NCI-H146 (cell line): ENCODE results near the gene CNGA4.
"Not testable (repeated sequence)": the region's sequence is repeated elsewhere in the genome, so short reads cannot be mapped to it uniquely, and the experiment has no call there.

ENCODE experiments used
- DNase-seq: peaks from one replicate; lab custom pipeline; 2025; lab: John Stamatoyannopoulos, UW

The CNGA4 gene

DNA sequence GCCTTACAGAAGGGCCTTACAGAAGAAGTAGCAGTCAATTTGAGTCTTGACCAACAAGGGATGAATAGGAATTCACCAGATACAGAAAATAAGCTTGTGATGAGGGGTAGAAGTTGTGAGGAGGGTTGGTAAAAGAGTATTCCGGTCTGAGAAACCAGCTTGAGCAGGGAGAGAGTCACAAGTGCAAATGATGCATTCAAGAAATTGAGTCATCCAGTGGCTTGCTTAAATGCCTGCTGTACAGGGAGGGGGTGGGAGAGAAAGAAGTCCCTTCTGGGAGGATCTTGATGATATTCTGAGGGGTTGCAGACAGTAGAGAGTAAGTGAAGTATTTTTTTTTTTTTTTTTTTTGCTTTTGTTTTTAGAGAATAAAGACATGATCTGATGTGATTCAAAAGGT, 29.9 kb downstream of the CNGA4 start:
- no peak for DNase-seq

DNA sequence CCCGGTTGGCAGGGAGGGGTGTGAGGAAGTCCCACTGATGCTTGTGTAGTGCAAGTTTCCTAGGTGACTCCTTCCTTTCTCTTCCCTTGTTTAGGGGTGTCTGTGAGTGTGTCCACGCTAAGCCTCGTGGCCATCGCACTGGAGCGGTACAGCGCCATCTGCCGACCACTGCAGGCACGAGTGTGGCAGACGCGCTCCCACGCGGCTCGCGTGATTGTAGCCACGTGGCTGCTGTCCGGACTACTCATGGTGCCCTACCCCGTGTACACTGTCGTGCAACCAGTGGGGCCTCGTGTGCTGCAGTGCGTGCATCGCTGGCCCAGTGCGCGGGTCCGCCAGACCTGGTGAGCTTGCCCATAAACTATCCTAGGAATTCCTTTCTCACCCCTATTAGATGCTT, 31.1 kb downstream of the CNGA4 start:
- DNase-seq = no peak

DNA sequence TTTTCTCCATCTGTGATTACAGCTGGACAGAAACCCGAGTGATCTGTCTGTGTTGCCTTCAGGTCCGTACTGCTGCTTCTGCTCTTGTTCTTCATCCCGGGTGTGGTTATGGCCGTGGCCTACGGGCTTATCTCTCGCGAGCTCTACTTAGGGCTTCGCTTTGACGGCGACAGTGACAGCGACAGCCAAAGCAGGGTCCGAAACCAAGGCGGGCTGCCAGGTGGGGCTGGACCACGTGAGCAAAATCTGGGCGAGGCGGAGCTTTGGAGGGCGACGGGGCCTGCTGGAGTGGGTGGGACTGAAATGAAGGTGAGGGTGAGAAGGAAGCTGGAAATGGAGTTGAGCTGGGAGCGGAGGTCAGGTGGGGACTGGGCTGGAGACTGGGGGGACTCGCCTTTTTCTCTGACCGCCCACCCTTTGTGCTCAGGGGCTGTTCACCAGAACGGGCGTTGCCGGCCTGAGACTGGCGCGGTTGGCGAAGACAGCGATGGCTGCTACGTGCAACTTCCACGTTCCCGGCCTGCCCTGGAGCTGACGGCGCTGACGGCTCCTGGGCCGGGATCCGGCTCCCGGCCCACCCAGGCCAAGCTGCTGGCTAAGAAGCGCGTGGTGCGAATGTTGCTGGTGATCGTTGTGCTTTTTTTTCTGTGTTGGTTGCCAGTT, 31.8 kb downstream of the CNGA4 start:
- DNase-seq = no peak

DNA sequence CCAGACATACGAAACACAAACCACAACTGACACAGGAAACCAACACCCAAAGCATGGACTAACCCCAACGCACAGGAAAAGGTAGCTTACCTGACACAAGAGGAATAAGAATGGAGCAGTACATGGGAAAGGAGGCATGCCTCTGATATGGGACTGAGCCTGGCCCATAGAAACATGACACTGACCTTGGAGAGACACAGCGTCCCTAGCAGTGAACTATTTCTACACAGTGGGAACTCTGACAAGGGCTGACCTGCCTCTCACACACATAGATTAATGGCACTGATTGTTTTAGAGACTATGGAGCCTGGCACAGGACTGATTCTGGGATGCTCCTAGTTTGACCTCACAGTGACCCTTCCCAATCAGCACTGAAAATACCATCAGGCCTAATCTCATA, 32.7 kb downstream of the CNGA4 start:
- DNase-seq = no peak

DNA sequence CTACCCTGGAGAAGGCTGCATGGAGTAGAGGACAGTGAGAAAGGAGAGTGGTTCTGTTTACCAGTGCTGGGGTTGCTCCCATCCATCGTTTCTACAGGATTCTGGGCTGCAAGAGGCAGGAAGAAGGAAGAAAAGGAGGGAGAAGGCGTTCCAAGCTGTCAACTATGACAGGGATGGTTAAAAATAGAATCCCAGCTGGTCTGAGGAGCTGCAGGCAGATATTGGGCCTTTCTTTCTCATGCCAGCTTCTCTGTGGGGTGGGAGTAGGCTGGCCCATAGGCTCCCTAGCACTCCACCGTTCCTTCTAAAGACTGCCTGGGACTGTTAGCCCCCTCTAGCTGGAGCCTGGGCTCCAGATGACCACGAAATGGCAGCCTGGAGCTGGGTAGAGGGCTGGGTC, 34.3 kb downstream of the CNGA4 start:
- DNase-seq = no peak

DNA sequence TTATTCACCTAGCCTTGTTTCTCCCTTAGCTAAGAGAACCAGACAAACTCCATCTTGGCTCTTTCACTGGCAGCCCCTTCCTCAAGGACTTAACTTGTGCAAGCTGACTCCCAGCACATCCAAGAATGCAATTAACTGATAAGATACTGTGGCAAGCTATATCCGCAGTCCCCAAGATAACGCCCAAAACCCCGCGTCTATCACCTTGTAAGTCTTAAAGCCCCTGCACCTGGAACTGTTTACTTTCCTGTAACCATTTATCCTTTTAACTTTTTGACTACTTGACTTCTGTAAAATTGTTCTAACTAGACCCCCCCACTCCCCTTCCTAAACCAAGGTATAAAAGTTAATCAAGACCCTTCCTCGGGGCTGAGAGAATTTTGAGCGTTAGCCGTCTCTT, 41.9 kb downstream of the CNGA4 start:
- not testable (repeated sequence) for DNase-seq

DNA sequence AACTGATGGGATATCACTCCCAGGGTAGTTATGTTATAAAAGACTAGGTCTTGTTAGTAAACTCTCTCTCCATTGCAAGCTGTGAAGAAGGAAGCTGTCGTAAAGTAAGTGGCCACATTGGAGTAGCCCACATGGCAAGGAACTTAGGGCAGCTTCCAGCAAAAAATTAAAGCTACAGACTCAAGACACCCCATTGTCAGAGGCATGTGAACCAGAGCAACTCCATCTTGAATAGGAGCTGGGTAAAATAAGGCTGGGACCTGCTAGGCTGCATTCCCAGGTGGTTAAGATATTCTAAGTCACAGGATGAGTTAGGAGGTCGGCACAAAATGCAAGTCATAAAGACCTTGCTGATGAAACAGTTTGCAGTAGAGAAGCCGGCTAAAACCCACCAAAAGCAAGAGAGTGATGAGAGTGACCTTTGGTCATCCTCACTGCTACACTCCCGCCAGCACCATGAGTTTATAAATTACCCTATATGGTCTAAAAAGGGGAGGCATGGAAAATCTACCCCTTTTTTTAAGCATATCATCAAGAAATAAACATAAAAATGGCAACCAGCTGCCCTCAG, 44.6 kb downstream of the CNGA4 start:
- no peak for DNase-seq

DNA sequence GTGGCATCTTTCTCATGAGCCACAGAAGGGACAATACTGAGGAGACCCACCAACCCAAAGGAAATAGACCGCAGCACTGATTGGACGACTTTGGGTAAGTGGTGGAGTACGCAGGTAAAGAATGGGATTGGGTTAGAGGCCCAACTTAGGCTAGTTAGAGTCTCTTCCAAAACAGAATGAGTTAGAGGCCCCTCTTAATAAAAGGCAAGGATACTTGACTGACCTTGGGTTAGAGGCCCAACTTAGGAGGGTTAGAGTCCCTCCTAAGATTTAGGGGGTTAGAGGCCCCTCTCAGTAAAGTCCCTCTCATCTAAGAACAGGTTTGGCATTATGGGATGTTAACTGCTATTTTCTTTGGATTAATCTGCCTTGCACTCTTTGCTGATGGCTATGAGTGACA, 45.4 kb downstream of the CNGA4 start:
- DNase-seq = no peak

DNA sequence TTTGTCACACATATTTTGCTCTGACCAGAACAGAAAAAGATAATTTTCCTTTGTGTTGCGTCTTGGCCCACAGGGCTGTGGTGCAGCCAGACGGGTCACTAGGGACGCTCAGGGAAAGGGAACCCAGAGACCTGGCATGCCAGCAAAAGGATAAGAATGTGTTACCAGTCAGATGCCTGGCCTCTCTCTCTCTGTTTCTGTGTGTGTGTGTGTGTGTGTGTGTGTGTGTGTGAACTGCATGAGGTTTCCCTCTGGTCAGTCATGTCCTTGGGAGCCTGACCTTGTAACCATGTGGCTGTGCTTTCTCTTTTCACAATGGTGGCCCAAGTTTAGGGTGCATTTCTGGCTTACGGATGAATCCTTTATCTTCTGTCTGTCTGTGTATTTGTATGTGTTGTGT, 46.1 kb downstream of the CNGA4 start:
- DNase-seq = no peak
